GDM1 (cell line): ENCODE measurements around the gene FBXO46.

ENCODE experiments used
- DNase-seq: peaks from one replicate; lab custom pipeline; 2025; lab: John Stamatoyannopoulos, UW

Gene FBXO46

DNA sequence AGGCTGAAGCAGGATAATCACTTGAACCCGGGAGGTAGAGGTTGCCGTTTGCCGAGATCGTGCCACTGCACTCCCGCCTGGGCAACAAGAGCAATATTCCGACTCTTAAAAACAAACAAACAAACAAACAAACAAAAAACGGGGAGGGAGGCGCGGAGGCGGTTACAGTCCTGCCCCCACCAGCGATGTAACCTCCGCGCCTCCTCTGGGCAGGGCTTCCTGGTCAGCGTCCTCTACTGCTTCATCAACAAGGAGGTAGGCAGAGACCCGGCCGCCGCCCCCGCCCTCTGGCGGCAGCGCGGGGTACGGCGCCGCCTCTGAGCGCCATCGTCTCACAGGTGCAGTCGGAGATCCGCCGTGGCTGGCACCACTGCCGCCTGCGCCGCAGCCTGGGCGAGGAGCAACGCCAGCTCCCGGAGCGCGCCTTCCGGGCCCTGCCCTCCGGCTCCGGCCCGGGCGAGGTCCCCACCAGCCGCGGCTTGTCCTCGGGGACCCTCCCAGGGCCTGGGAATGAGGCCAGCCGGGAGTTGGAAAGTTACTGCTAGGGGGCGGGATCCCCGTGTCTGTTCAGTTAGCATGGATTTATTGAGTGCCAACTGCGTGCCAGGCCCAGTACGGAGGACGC is 49.2 kb downstream of the FBXO46 start:
- peak; percentile 65 for DNase-seq

DNA sequence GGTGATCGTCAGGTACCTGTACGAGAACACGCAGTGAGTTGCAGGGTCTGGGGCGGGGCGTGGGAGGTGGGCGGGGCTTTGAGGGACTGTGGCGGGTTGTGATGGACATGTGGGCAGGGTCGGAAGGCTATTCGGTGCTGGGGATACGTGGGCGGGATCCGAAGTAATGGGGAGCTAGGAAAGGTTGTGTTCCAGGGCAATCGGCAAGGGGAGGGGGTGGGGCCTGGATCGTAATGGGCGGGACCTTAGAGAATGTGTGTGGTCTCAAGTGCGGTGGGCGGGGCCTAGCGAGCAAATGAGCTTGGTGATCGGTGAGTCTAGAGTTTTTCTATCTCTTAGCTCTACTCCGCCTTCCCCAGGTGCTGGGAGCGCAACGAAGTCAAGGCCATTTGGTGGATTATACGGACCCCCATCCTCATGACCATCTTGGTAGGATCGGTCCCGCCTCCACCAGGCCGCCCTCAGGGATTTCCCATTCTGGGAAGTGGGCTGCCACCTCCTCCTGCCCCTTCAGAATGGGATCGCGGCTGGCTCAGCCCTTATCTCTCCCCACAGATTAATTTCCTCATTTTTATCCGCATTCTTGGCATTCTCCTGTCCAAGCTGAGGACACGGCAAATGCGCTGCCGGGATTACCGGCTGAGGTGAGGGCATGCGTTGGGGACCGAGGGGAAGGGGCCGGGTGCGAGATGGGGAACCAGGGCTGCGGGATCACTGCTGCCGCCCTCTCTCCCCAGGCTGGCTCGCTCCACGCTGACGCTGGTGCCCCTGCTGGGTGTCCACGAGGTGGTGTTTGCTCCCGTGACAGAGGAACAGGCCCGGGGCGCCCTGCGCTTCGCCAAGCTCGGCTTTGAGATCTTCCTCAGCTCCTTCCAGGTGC is 53.1 kb downstream of the FBXO46 start:
- peak; percentile 69 for DNase-seq

- no peak for DNase-seq
Observed at GRCh38 chr19:45676851-45677263, 53.8 kb downstream of the FBXO46 start.

GRCh38 chr19:45674946-45675345 is 55.8 kb downstream of the FBXO46 start:
- DNase-seq = no peak

GRCh38 chr19:45670670-45671453 is 59.8 kb downstream of the FBXO46 start:
- DNase-seq = no peak

DNA sequence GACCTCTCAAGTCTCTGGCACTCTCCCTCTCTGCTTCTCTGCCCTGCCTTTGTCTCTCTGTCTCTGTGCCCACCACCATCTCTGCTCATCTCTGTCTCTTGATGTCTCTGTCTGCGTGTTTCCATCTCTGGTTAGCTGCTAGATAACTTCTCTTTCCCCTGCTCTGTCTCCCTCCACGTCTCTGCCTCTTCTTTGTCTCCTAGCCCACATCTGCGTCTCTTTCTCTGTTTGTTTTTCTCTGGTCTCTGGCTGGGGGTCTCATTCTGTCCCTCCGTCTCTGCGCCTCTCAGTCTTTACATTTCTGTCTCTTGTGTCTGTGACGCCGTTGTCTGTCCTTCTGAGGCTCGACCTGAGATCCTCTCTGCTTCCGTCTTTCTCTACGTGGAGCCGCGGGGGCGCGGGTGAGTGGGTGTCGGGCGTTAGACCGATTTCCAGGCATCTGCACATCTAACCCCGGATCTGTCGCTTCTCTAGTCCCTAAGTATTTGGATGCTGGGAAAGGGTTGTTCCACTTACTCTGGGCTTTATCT is 62.3 kb downstream of the FBXO46 start:
- no peak for DNase-seq

GRCh38 chr19:45667620-45668341 is 62.9 kb downstream of the FBXO46 start, which contains the start of gene GIPR:
Gene GIPR, plus strand, starts transcription at chr19:45668221. Its CDS starts 1,300 bp downstream, at chr19:45669521.
- no peak for DNase-seq

- DNase-seq = no peak
Observed at GRCh38 chr19:45664575-45664974, 66.1 kb downstream of the FBXO46 start.

DNA sequence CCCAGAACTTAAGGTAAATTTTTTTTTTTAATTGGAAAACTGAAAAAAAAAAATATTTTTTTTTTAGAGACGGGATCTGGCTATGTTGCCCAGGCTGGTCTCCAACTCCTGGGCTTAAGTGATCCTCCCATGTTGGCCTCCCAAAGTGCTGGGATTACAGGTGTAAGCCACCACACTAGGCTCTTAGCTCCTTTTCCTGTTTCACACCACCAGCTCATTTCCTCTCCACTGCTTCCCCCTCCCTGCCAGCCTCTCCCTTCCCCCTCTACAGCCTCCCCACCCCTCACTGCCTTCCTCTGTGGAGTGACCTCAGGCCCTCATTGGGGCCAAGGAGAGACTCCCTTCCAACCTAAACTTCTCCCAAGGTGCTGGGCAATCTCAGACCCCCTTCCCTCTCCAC is 66.9 kb downstream of the FBXO46 start:
- DNase-seq = peak; percentile 38

GRCh38 chr19:45660636-45661035 is 70.1 kb downstream of the FBXO46 start:
- no peak for DNase-seq
